HG02970 (cell line): ENCODE results near the gene LYL1.

Experiments
- ATAC-seq: cut with Tn5 transposase; IDR thresholded peaks from one replicate; pipeline ENCODE4 v1.9.1; 2021; ENCODE audit warnings: mild to moderate bottlenecking, moderate library complexity, moderate number of reproducible peaks; ENCODE audit not compliant: unreplicated experiment, low FRiP score

The LYL1 gene

GRCh38 chr19:13094771-13095392 lies 7.8 kb downstream of the LYL1 start:
- no peak for ATAC-seq

- ATAC-seq = no peak
Measured at GRCh38 chr19:13094106-13094504, 8.6 kb downstream of the LYL1 start.

GRCh38 chr19:13093407-13094105 lies 9.1 kb downstream of the LYL1 start:
- ATAC-seq = no peak

- no peak for ATAC-seq
Measured at GRCh38 chr19:13092606-13093235, 9.9 kb downstream of the LYL1 start.

GRCh38 chr19:13092158-13092543 lies 10.5 kb downstream of the LYL1 start:
- no peak for ATAC-seq

DNA sequence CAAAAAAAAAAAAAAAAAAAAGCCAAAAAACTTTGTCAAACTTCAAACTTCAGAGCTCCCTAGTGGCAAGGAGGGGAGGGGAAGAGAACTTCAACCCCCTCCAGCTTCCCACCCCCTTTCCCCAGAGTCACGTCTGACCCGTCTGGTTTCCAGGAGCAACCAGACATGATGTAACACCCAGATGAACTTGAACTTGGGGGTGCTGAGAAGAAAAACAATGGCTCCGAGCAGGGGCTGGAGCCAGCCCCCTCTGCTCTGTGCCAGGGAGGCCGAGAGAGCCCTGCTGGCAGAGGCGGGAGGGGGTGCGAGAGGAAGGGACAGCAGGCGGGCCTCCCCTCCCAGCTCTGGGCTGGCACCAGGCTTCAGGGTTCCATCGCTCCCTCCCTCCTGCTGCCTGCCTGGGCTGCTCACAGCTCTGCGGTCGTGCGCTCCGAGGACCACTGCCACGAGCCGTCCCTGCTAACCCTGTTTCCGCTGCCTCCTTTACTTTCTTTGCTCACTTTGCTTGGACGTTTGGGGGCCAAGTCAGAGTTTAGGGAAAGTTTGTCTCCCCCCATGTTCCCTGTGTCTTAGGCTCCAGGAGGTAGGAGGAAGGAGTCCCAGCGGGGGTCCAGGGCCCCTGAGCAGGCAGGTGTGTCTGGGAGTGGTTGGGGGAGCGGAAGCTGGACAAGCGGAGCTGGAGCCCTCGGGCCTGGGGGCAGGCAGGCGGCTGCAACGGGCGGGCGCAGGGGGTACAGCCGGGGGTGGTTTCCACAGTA lies 11.1 kb downstream of the LYL1 start:
- no peak for ATAC-seq

DNA sequence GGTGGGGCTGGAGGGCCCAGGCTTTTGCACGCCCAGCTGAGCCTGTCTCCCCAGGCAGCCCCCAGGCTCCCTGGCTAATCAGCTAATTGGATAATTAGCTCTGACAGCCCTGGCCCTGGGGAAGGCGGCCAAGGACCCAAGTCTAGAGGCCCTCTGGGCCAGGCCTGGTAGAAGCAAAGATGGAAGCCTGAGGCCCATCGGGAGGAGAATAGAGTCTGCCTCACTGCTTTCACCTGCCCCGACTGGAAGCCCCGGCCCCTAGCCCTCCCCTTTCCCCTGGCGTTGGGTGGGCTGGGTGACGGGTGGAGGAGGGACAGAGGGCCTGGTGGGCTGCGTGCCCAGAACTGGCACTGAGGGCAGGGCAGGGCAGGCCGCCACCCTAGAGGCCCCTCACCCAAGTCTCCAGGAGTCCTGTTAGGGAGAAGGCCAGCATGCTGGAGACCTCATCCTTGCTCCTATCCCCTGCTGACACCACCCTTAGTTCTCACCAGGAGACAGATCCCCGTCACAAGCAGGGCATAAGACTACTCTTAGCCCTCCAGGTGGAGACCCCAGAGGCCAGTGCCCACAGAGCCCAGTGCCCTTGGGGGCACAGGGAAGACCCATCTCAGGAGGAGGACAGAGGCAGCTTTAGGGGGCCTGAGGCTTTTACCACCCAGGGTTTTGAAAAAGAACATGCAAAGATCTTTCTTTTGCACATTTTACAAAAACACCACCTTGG lies 12.0 kb downstream of the LYL1 start:
- ATAC-seq = no peak

DNA sequence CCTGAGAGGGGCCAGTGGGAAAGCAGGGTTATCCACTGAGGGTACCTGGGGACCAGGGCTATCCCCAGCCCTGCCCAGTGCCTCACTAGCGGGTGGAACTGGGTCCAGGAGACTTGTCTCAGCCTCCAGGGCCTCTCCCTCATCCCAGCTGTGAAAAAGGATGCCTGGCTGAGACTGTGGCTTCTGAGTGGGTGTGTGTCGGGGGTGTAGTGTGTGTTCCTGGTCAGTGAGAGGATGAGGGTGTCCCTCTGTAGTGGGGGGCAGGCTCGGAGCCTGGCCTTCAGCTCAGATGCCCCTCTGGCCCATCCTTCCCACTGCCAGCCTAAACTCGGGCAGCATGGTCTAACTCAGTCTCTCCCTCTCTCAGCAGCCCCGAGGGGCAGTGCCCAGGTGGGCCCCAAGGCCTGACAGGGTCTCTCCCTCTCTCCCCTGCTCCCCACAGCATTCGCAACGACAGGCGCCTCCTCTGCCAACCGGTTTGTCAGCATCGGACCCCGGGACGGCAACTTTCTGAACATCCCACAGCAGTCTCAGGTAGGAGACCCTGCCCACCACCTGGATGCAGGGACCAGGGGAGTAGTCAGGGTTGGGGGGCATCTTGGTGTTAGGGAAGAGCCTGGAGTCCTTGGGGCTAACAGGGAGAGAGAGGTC lies 12.7 kb downstream of the LYL1 start:
- ATAC-seq = no peak

- ATAC-seq = no peak
Measured at GRCh38 chr19:13089139-13089856, 13.4 kb downstream of the LYL1 start.

GRCh38 chr19:13087795-13088537 lies 14.7 kb downstream of the LYL1 start:
- ATAC-seq = no peak

GRCh38 chr19:13087295-13087694 lies 15.4 kb downstream of the LYL1 start:
- no peak for ATAC-seq

- no peak for ATAC-seq
Measured at GRCh38 chr19:13086341-13086740, 16.3 kb downstream of the LYL1 start.

GRCh38 chr19:13085666-13086065 lies 17.0 kb downstream of the LYL1 start:
- ATAC-seq = no peak

GRCh38 chr19:13083627-13084026 lies 19.0 kb downstream of the LYL1 start:
- ATAC-seq = no peak

GRCh38 chr19:13083008-13083404 lies 19.7 kb downstream of the LYL1 start:
- ATAC-seq = no peak

DNA sequence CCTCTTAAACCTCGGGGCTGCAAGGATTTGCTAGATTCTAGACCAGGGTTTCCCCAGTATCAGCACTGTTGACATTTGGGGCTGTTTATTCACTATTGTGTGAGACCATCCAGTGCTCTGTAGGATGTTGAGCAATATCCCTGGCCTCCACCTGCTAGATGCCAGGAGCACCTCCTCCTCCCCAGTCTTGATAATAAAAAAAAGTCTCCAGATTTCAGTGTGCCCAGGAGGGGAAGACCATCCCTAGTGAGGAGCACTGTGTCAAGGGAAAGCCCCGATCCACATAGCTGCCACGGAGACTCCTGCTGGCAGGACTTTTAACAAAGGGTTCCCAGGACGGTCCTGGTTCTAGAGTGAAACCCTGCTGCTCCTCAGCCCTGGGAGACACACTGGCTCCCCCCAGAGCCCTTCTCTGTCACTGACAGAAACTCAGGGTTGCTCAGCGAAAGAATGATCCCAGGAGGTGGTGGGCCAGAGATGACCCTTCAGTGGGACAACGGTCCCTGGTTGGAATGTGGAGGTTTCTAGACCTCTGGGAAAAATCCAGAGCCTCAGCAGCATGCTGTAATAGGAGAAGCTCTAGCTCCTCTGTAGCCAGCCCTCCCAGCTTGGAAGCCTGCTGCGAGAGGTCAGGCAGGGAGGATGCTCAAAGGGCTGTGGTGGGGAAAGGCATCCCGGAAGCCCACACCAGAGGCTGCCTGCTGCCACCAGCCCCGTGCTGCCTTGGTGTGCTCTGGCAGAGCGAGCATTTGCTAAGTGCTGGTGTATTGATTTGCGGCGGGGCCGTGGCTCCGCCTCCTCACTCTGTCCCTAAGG lies 20.3 kb downstream of the LYL1 start:
- ATAC-seq = no peak

- no peak for ATAC-seq
Measured at GRCh38 chr19:13079542-13079986, 23.1 kb downstream of the LYL1 start.
